HPDE6-E6E7 (cell line): ENCODE results near the gene BAIAP2L2.

Experiments
- DNase-seq: peaks from one replicate; pipeline ENCODE4 v3.0.0; 2011; ENCODE audit warnings: missing footprints; ENCODE audit errors: extremely low spot score

The BAIAP2L2 gene

DNA sequence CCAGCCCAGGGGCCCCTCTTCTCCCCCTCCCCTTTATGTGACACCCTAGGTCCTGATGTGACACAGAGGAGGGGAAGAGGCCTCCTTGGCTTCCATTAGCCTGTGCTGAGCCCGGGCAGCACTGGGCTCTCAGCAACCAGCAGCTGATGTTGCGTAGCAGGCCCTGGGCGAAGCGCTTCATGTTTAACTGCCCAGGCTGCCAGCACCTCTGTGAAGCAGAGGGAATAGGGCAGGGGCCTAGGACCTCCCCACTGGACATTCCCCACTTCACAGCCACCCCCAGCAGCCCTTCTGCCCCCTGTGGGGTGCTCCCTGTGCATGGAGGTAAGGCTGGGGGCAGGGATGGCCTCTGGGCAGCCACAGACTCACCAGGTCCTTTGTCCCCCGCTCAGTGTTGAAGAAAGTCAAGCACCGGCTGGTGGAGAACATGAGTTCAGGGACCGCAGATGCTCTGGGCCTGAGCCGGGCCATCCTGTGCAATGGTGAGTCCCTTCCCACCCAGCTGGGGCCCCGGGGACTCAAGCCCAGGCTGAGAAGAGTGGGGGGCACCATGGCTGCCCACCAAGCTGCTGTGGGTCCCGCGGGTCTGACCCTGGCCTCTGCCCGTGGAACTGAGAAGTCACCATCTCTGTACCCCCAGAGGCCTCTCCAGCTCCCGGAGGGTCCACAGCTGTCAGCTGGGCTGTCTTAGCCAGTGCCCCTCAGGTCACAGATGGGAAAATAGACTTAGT is 41.7 kb downstream of the BAIAP2L2 start:
- DNase-seq, result no peak

DNA sequence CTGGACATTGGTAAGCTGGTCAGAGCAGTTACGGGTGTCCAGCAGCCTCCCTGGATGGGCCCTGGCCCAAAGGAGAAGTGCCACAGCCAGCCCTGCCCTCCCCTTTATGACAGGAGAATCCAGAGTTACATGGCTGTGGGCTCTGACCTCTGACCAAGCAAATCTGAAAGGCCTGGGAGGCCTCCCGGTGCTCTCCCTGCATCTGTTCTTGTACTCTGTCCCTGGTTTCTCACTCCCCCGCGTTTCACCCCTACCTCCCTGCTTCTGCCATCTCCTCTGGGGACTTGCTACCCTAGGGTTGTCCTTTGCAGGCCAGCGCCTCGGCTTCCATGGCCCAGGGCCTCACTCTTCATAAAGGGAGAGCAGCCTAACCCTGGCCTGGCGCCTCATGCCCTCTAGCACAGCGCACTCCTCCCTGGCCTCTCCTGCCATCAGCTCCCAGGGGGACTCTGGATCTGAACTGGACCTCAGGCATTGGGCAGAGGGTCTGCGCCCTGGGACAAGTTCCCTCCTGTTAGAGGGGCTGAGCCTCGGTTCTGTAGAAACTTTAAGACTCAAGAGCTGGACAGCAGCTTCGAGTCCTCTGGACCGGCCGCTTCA is 42.6 kb downstream of the BAIAP2L2 start:
- DNase-seq, result no peak

DNA sequence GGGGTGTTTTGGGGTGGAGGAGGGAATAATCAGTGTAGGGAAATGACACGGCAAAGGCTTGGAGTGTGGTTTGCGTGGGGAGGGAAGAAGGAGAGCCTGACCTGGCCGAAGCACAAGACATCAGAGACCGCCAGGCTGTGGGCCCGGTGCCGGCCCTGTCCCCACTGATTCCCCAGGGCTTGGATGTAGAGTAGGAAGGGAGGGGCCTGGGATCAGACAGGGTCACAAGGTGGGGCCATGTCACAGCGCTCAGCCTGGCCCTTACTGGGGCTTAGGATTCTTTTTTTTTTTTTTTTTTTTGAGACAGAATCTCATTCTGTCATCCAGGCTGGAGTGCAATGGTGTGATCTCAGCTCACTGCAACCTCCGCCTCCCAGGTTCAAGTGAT is 43.5 kb downstream of the BAIAP2L2 start:
- DNase-seq, result no peak

DNA sequence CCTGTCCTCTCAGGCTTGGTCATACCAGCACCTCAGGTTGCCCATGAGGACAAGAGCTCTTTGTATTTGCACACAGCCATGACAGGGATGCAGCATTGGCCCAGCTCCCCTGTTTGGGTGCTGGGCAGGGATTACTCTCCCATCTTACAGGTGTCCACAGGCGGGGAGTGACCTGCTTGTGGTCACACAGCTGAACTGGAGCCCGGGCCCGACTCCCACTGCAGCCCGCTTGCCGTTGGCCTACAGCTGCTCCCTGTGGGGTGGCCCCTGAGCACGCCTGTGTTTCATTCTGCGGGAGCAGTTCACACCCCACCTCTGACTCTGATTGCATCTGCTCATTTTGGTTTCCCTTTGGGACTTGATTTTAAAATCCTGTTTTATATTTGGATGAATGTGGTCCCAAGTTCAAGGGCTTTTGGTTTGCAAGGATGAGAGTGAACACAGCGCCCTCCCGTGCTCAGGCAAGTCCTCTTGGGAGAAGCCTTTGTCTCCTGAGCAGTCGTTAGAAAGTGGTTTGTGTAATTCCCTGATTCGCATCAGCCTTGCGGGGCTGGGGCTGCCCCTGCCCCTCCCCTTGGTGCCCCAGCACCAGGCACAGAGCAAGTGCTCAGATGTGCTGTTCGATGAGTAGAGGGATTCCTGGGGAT is 44.0 kb downstream of the BAIAP2L2 start:
- no peak for DNase-seq

DNA sequence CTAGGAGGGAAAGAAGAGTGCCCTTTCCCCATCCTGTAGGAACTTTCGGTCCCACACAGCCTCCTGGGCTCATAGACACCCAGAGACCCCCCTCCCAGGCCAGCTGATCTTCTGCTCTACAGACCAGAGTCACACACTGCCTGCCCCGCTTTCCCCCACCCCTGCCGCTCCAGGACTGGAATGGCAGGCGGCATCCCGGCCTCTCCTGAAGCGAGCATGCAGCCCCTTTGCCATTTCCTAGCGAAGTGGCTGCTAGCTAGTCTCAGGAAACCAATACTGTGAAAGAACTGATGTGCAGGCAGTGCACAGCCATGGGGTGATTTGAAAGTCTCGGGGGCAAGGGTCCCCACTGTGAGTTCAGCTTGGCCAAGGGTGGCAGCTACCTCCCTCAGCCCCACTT is 44.9 kb downstream of the BAIAP2L2 start:
- no peak for DNase-seq

DNA sequence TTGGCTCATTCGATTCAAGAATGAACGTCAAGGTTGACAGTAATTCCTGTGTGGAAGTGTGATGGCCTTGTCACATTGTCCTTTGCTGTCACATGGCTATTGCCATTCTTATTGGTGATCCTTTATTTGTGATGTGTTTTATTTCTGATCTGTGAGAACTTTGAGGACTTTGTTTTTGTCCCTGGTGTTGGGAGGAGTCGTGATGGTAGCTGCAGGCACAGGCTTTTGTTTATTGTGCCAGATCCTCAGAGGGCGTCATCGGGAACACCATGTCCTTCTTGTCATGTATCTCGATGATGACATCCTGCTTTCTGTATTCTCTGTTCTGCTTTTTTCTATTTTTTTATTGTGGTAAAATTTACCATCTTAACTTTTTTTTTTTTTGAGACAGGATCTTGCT is 47.7 kb downstream of the BAIAP2L2 start:
- no peak for DNase-seq

DNA sequence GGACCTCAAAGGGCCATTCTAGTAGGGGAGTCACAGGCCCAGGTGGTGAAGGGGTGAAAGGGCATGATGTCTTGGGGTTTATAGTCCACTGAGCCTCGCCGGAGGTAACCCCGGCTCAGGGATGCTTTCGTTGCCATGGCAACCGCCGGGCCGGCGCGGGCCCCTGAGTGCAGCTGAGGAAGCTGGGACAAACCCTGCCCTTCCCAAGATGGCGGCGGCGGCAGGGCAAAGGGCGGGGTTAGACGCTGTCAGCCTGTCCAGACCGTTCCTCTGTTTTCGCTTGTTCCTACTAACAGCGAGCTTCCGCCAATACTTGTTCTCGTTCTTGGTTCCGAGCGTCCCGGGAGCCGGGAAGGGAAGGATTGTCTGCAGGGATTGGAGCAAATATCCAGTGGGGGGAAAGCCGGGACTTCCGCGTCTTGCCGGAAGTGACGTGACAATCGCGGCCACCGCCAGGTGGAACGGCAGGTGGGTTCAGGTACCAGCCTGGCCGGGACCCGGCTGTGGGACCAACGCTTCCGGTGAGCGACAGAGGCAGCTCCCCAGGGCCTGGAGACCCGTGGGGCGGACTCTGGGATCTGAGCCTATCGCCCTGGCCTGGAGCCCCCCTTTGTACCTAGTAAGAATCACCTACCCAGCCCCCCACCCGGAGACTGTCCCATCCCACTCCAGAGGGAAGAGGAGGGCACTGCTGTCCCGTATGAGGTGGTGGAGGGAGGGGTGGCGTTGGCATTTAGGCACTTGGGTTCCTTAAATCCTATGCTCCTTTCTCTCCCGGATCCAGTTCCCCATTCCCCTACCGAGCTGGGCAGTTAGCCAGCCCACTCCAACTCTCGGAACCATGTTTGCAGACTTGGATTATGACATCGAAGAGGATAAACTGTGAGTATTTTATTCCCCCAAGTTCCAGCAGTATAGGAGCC is 53.3 kb downstream of the BAIAP2L2 start, which contains the start of gene PICK1:
Gene PICK1, plus strand, starts transcription at position 436 of the 923 bp plus-strand sequence. Its CDS starts 406 bp downstream, at position 842.
- DNase-seq, result peak; percentile 93

DNA sequence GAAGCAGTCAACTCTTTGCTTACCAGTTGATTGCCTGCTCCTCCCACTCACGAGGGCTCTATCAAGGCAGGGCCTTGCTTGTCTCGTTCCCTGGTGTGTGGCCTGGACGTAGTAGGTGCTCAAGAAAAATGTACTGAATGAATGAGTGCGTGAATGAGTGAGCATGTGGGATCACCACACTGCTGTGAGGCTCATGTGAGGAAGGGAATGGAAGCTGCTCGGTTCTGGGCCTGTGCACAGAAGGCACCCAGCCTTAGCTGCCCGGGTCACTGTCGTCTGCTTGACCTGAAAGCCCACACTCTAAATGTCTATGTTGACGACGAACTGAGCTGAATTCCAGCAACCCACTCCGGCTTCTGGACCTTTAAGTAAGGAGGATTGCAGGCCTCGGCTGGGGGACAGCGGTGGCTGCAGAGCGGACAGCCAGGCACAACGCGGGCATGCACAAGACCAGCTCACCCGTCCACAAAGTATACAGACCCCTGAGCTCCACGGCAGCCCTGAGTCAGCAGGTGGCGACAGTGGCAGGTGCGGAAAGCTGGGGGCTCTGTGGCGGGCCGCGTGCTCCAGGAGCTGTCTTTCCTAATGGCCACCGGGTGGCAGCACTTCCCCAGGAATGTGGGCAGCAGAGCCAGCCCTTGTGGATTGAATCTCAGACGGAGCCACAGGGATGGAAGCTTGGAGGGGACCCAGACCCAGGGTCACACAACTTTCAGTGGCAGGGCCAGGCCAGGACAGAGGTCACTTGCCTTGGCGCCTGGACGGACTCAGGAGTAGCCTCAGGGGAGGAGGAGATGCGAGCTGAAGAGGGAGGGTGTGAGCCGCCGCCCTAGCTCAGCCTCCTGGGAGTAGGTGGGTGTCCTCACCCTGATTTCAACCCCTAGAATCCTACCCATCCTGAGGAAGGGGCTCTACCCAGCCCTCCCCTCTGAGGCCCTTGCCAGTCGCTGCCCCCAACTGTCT is 58.3 kb downstream of the BAIAP2L2 start:
- DNase-seq, result peak; percentile 67

DNA sequence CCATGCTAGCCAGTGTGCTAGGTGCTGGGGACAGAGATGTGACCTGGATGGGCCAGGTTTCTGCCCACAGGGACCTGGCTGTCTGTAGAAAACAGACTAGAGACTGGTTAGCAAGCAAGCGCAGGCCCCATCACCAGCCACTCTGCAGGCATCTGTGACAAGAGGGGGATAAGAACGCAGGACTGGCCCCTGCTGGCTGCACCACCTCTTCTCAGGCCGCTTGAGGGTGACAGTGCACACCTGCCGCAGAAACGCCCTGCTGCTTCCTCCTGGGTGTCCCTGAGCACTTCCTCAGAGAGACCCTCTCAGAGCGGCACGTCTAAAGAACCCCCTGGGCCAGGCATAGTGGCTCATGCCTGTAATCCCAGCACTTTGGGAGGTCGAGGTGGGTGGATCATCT is 59.2 kb downstream of the BAIAP2L2 start:
- no peak for DNase-seq

DNA sequence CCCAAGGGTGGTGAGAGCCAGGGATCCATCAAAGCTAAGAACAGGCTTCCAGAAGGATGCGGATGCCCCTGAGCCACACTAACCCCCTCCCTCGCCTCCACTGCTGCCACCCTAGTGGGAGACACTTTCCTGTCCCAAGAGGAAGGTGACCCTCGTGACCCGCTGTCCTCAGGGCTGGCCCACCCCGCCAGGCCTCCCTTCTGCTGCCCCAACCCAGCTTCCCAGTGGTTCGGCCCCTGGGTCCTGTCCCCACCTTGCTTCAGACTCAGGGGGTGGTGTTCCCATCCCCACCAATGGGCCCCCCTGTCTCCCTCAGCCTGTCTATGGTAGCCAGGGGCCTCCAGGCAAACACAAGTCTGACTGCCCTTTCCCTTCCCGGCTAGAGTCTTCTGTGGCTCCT is 59.8 kb downstream of the BAIAP2L2 start:
- no peak for DNase-seq

DNA sequence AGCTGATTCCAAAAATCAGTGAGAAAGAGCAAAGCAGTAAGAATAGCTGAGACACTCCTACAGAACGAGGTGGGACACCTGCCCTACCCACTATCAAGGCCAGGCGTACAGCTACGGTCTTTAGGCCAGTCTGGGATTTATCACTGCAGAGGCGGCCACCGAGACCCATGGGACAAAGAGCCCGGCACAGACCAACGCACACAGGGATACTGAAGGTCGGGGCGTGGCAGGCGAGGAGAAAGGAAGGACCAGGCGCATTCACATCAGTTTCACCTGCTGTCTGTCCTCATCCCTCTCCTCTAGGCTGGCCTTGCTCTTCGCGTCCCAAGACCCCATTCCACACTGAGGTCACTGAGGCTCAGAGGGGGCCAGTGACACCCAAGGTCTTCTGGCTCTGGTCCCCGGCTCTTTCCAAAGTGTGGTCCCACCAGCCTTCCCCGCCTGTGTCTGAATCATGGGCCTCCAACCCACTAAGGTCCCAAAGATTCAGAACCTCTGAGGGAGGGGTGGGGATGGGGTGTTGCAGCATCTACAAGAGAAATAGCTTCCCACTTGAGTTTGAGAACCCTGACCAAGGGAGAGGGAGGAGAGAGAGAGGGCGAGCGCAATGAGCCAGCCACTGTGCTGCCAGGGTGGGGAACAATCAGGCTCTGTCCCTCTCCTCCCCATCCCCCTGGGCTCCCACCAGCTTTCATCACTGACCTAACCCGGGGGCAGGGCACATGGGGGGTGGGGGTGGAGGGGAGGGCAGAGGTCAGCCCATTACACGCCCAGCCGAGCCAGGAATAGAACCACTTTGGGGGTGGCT is 60.5 kb downstream of the BAIAP2L2 start:
- DNase-seq, result no peak

DNA sequence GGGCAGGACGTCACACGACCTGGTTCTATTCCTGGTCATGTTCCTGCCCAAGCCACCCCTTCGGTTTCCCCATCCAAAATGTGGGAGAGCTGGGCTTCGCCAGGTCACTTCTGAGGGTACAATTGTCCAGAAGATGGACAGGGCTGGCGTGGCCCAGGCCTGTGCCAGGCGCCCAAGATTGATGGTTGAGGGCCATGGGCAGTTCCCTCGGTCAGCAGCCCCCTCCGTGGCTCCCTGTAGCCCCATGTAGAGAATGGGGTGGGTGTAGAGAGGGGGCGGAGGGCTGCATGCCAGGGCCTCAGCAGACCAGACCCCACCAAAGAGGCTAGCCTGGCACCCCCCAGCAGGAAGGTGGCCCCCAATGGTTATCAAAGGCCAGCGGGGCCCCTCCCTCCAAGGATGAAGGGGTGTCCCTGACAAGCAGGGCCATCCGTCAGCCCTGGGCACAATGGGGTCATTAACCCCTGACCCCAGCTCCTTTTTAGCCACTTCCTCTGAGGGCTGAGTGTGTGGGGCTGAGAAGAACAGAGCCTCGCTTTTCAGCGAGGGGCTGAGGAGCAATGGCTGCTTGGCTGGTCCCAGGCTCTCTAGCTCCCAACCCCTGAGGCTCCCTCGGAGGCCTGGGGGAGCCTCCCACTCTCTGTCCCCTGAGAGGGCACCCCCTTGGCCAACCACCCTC is 64.3 kb downstream of the BAIAP2L2 start:
- DNase-seq, result no peak

DNA sequence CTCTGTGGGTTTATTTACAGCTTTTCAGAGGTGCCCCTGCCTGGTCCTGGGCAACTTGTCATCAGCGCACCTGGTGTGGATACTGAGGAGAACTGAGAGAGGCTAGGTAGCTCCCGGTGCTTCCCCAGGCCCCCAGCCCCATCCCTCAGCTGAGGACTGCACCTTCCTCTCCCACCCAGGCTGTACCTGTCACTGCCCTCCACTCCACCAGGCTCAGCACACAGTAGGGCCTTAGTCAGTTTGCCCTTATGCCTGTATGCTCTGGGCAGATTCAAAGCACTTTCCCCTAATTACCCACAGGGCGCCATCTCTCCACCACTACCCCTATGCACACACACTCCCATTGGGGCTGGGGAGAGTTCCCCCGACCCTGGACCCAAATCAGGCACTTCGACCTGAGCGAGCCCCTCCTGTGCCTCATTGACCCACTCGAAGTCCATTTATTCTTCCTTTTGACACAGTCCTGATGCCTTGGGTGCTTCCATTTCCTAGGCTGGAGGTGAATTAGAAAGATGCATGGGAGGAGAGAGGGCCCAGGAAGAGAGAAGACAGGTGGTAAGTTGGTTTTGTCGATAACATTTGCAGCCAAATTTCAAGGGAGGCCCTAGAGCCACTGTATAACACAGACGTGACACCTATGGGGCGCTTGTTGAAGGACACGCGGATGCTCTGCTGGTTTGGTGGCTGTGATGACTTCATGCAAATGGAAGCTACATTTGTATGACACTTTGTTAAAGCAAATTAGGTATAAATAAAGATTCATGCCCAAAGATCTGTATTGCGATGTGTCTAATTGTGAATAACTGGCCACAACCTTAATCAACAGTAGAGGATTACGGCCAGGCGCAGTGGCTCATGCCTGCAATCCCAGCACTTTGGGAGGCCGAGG is 67.1 kb downstream of the BAIAP2L2 start:
- DNase-seq, result no peak

DNA sequence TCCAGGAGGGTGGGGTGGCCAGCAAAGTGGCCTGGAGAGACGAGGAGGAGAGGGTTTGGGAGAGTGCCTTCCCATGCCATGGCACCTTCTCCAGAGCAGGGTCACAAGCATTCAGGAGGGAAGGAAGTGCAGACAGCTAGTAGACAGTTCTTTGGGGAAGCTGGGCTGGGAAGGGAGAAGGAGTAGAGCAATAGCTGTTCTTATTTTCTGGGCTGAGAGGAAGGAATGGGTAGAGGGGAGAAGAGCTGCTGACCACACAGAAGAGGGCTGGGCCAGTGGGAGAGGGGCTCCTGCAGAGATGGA is 68.0 kb downstream of the BAIAP2L2 start:
- DNase-seq, result no peak

DNA sequence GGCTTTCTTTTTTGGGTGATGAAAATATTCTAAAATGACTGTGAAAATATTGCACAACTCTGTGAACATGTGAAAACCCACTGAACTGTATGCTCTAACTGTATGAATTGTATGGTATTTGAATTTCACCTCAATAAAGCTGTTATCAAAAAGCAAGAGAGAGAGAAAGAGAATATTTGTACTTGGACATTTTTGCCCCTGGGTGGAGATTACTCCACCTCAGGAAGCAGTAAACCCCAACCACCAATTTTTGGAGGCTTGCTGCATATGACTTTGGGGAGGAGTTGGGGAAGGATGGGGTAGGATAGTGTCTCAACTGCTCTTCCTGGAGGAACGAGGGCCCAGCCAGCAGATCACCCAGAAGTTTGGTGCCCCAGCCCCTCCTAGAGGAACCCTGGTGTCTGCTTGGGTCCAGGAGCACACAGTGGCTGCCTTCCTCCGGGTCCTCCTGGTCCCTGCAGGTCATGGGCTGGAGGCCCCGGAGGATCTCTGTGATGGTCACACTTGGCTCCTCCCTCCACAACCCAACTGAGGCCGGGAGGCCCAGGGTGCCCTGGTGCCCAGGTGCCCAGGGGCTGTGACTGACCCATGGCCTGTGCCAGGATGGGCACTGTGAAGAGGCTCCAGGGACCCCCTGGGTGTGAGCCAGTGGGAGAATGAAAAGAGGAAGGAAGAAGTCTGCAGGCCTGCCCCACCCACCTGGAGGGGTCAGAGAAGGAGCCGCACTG is 68.6 kb downstream of the BAIAP2L2 start:
- no peak for DNase-seq

DNA sequence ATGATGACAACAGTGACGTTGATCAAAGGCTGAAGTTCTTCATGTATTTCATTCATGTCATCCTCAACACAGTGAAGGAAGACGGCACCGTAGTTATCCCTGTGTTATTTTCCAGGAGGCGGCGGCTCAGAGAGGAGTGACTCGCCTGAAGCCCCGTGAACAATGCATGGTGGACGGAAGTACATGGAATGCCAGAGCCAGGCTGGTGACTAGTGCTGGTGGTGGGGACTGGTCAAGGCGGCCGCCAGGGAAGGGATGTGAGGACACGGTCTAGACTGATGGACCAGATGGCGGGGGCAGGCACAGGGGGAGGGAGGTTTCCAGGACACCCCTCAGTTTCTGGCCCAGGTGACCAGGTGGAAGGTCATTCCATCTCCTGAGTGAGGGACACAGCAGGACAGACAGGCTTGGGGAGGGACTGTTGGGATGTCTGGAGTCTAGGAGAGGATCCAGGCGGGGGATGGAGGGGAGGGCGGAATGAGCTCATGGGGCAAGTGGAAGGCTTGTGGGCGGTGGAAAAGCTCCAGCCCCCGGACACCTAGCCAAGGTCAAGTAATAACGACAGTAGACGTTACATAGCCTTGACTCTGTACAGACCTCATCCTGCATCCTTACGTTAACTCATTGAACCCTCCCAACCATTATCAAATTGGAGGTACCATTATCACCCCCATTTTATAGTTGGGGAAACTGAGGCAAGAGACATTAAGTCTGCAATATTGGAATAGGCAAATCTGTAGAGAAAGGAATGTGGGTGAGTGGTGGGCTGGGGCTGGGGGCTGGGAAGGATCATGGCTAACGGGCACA is 69.3 kb downstream of the BAIAP2L2 start:
- no peak for DNase-seq
